Smooth muscle cell (in vitro differentiated cells): ENCODE results near the gene SLC6A11. TPM values are rescaled to one million over a fixed set of nuclear protein-coding genes. Genes with fewer than 3 reads are reported as not detected.

Experiments used
- DNase-seq: peaks from one replicate; lab custom pipeline; 2025; ENCODE audit not compliant: unreplicated experiment; lab: John Stamatoyannopoulos, UW
- H2AFZ ChIP-seq: fragments of 200-600 bp; sonication (generic); 2 replicates; pipeline ENCODE4 v1.6.0; 2016; ENCODE audit warnings: antibody characterized with exemption, low read depth, mild to moderate bottlenecking
- H3F3A ChIP-seq: fragments of 200-600 bp; sonication (generic); 2 replicates; pipeline ENCODE4 v1.6.0; 2017; ENCODE audit warnings: antibody characterized with exemption, low read depth
- H3K27ac ChIP-seq: fragments of 200-600 bp; sonication (generic); 2 replicates; pipeline ENCODE4 v1.5.1; 2016; ENCODE audit warnings: low read depth, mild to moderate bottlenecking
- H3K27me3 ChIP-seq: fragments of 200-600 bp; sonication (generic); 2 replicates; pipeline ENCODE4 v1.6.1; 2016; ENCODE audit warnings: low read depth, mild to moderate bottlenecking
- H3K36me3 ChIP-seq: fragments of 200-600 bp; sonication (generic); 2 replicates; pipeline ENCODE4 v1.5.1; 2016; ENCODE audit warnings: low read depth
- H3K4me1 ChIP-seq: fragments of 200-600 bp; sonication (generic); 2 replicates; pipeline ENCODE4 v1.5.1; 2016; ENCODE audit warnings: low read depth
- H3K4me2 ChIP-seq: fragments of 200-600 bp; sonication (generic); 2 replicates; pipeline ENCODE4 v1.6.0; 2016; ENCODE audit warnings: mild to moderate bottlenecking
- H3K4me3 ChIP-seq: fragments of 200-600 bp; sonication (generic); 2 replicates; pipeline ENCODE4 v1.5.1; 2016; ENCODE audit warnings: mild to moderate bottlenecking
- H3K79me2 ChIP-seq: fragments of 200-600 bp; sonication (generic); 2 replicates; pipeline ENCODE4 v1.6.0; 2016; ENCODE audit warnings: low read depth, mild to moderate bottlenecking
- H3K9ac ChIP-seq: fragments of 200-600 bp; sonication (generic); 2 replicates; pipeline ENCODE4 v1.6.0; 2016; ENCODE audit warnings: low read depth
- H3K9me3 ChIP-seq: fragments of 200-600 bp; sonication (generic); replicated peaks from 2 replicates; pipeline ENCODE4 v1.5.1; 2016; ENCODE audit warnings: low read depth
- H4K20me1 ChIP-seq: fragments of 200-600 bp; sonication (generic); 2 replicates; pipeline ENCODE4 v1.6.0; 2016; ENCODE audit warnings: low read depth
- WGBS: methylation state at CpG from one replicate; pipeline ENCODE4 v1.1.7; 2016; ENCODE audit warnings: low lambda C conversion rate; 5-methylcytosine and 5-hydroxymethylcytosine counted together
- polyA plus RNA-seq: library from polyadenylated mRNA; unstranded; fragments of >200 nt; fragmentation: Nextera tagmentation; extraction: Ambion mirVana; gene quantifications from 2 replicates; pipeline ENCODE4 v1.2.1, GENCODE V29; 2016
- total RNA-seq: library from RNA; depleted of rRNA; stranded (reverse); fragments of >200 nt; gene quantifications from 2 replicates; pipeline ENCODE4 v1.2.3, GENCODE V29; 2014
- TF ChIP-seq, protein P1 (sequence below): fragments of 200-600 bp; sonication (generic); IDR thresholded peaks from 2 replicates; pipeline ENCODE4 v1.5.1; 2017; ENCODE audit warnings: borderline replicate concordance, mild to moderate bottlenecking, antibody characterized with exemption; ENCODE audit not compliant: insufficient read depth, poor library complexity, severe bottlenecking

Gene SLC6A11
- total and polyA plus RNA-seq, 2 experiments from 2014 or later: not detected

DNA sequence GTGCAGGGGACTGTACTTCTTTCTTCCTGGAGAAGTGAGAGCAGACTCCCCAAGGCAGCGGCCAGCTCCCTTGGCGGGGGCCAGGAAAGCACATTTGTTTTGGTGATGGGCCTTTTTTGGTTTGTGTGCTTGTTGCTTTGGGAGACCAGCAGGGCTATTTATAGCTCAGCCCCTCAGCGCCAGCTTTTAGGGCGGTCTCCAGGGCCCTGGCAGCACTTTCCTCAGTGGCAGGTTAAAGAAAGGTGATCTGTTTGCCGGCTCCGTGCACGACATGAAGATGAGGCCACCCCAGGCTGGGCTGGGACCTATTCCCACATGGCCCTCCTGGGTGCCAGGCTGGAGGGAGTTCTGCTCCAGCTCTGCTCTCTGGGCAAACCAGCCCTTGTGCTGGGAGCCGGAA lies 21.8 kb downstream of the SLC6A11 start:
- no peak overlapping the region for H3K9ac ChIP-seq
- peaks cover 67% of the 10 kb centered on the region for H3K27me3 ChIP-seq
- no peaks in the 10 kb centered on the region for H3K79me2 ChIP-seq
- H3K27ac ChIP-seq: no peak overlapping the region
- no peaks in the 10 kb centered on the region for H4K20me1 ChIP-seq
- DNase-seq: no peak
- TF ChIP-seq, protein P1, sequence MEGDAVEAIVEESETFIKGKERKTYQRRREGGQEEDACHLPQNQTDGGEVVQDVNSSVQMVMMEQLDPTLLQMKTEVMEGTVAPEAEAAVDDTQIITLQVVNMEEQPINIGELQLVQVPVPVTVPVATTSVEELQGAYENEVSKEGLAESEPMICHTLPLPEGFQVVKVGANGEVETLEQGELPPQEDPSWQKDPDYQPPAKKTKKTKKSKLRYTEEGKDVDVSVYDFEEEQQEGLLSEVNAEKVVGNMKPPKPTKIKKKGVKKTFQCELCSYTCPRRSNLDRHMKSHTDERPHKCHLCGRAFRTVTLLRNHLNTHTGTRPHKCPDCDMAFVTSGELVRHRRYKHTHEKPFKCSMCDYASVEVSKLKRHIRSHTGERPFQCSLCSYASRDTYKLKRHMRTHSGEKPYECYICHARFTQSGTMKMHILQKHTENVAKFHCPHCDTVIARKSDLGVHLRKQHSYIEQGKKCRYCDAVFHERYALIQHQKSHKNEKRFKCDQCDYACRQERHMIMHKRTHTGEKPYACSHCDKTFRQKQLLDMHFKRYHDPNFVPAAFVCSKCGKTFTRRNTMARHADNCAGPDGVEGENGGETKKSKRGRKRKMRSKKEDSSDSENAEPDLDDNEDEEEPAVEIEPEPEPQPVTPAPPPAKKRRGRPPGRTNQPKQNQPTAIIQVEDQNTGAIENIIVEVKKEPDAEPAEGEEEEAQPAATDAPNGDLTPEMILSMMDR: no peak
- H3K9me3 ChIP-seq: no peaks in the 10 kb centered on the region
- no peak overlapping the region for H3K4me3 ChIP-seq
- H3K4me1 ChIP-seq: no peaks in the 10 kb centered on the region
- no peaks in the 10 kb centered on the region for H3F3A ChIP-seq
- H3K4me2 ChIP-seq: no peak overlapping the region
- 83% methylated on average over 8 of the region's 8 CpGs for WGBS
- H3K36me3 ChIP-seq: no peaks in the 10 kb centered on the region
- H2AFZ ChIP-seq: no peak overlapping the region

DNA sequence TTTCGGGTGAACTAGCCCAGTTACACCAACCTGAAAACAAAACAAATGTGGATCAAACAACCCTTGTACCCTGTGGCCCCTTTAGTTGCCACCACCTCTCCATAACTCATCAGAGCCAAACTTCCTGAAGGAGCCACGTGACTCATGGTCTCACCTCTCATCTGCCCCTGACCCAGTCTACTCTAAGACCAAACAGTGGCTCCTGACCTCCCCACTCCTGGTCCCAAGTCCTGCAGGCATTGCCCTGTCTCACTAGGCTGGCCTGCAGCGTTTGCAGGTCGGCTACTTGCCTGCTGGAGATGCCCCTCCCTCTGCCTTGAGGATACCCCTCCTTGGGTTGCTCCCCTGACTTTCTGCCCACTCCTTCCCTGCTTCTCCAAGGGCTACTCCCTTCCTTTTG lies 23.1 kb downstream of the SLC6A11 start:
- no peaks in the 10 kb centered on the region for H3K36me3 ChIP-seq
- H3F3A ChIP-seq: no peaks in the 10 kb centered on the region
- H3K79me2 ChIP-seq: no peaks in the 10 kb centered on the region
- 81% methylated on average over 4 of the region's 4 CpGs for WGBS
- H3K4me1 ChIP-seq: no peaks in the 10 kb centered on the region
- H3K27ac ChIP-seq: no peak overlapping the region
- H3K27me3 ChIP-seq: peaks cover 66% of the 10 kb centered on the region
- H2AFZ ChIP-seq: no peak overlapping the region
- H3K4me3 ChIP-seq: no peak overlapping the region
- no peak for DNase-seq
- TF ChIP-seq, protein P1: no peak
- H3K9me3 ChIP-seq: no peaks in the 10 kb centered on the region
- H3K9ac ChIP-seq: no peak overlapping the region
- H3K4me2 ChIP-seq: no peak overlapping the region
- no peaks in the 10 kb centered on the region for H4K20me1 ChIP-seq

GRCh38 chr3:10841100-10841499 lies 25.1 kb downstream of the SLC6A11 start:
- Histone ChIP-seq H4K20me1 (no peaks in the 10 kb centered on the region), H3K4me2 (no peak overlapping the region), H3K9me3 (no peaks in the 10 kb centered on the region), H3K27ac (no peak overlapping the region), H3F3A (no peaks in the 10 kb centered on the region), H3K4me3 (no peak overlapping the region), H3K9ac (no peak overlapping the region), H3K79me2 (no peaks in the 10 kb centered on the region), H3K36me3 (no peaks in the 10 kb centered on the region), H2AFZ (no peak overlapping the region), H3K4me1 (no peaks in the 10 kb centered on the region), H3K27me3 (peaks cover 60% of the 10 kb centered on the region)
- no peak for DNase-seq
- TF ChIP-seq, protein P1: no peak
- WGBS: 84% methylated on average over 4 of the region's 4 CpGs

DNA sequence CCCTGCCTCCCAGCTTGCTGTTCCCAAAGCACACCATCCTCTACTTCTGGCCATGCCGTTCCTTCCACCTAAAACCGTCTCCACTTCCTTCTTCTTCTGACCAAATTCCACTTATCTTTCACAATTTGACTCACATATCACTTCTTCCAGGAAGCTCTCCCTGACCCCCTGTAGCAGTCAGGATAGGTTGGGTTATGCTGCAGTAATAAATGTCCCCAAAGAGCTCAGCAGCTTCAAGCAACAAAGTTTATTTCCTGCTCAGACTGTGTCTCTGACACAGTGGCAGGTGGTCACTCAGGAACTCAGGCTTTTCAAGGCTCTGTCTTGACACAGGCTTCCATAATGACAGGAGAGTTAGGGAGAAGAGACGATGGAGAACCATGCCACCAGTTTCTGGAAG lies 27.4 kb downstream of the SLC6A11 start:
- Histone ChIP-seq H3K9ac (no peak overlapping the region), H2AFZ (no peak overlapping the region), H3K79me2 (no peaks in the 10 kb centered on the region), H3K4me1 (no peaks in the 10 kb centered on the region), H3K27me3 (peaks cover 62% of the 10 kb centered on the region), H3K4me2 (no peak overlapping the region), H3F3A (no peaks in the 10 kb centered on the region), H3K4me3 (no peak overlapping the region), H3K36me3 (no peaks in the 10 kb centered on the region), H3K9me3 (no peaks in the 10 kb centered on the region), H3K27ac (no peak overlapping the region), H4K20me1 (no peaks in the 10 kb centered on the region)
- WGBS: 88% methylated on average over 3 of the region's 3 CpGs
- TF ChIP-seq, protein P1: no peak
- no peak for DNase-seq
